ENCODE measurements around the gene THOC6. TPM values are rescaled to one million over a fixed set of nuclear protein-coding genes. Genes with fewer than 3 reads are reported as not detected.

THOC6 gene
- polyA plus RNA-seq, 3 donors: 42.4 to 59.2 (median 57.7) TPM

DNA sequence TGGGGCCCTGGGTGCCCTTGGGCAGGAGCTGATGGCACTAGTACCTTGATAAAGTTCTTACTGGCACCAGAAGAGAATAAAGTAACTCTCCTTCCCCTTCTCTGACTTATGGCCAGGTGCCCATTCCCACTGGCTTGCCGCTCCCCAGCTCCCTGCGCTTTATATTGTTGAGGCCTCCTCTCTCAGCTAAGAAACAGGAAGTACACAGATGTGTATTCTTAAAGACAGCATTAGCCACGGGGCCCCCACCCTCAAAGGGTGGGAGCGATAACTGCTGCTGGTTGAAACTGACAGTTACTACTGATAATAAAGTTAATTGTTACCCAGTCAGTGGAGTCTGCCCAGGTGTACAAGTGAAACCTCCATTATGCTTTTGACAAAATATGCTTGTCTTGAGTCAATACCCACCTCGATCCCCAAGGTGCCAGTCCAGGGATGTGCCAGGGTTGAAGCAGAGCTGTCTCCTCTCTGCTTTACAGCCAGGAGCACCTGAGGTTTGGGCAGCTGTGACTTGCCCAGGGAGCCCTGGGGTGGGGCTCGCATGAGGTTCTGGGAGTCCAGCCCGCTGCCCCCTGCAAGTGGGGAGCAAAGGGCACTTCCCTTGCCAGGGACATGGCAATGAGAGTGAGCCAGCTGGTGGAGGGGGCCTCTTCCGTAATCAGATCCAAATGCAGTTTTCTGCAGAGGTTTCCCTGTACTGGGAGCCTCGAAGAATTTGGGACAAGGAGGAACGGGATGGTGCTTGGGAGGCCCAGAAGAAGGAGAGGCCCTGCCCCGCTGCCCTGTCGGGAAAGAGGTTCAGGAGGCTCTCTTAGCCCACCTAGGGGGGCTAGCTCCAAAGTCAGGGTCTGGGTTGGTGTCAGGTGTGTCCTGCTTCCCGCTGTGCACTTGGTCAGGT is 16.5 kb upstream of the THOC6 start:
- H3K27me3 Mint-ChIP-seq (ENCODE audit: low read depth in 3 of 3): peaks cover 14 to 24% (median 19%) of the 10 kb centered on the region in 3 donors
- peak overlapping the region; percentile 44 for H3K9ac ChIP-seq (ENCODE audit: insufficient read depth, low read length, poor library complexity, severe bottlenecking)
- H3K4me2 ChIP-seq (replicated peaks; ENCODE audit: extremely low read depth, low read length, poor library complexity, severe bottlenecking): peak overlapping the region; percentile 75
- H3K9me3 ChIP-seq (replicated peaks in 1 of 2; ENCODE audit: control insufficient read depth in 1 of 2, insufficient read depth in 1 of 2, low read length in 2 of 2): no peaks in the 10 kb centered on the region
- peak overlapping the region; percentile 22 to 61 for H3K27ac ChIP-seq (ENCODE audit: low read depth in 1 of 2, low read length in 2 of 2)
- peak overlapping the region; percentile 58 for H2AFZ ChIP-seq (ENCODE audit: insufficient read depth, low read depth, low read length, poor library complexity, severe bottlenecking)
- peaks cover 5 to 6% of the 10 kb centered on the region in 2 donors for H3K36me3 Mint-ChIP-seq
- peaks cover 0 to 10% of the 10 kb centered on the region in 2 donors for H3K27me3 ChIP-seq (ENCODE audit: control insufficient read depth in 2 of 2, insufficient read depth in 2 of 2, low read length in 2 of 2)
- H3K79me2 ChIP-seq (ENCODE audit: insufficient read depth, low read length): no peaks in the 10 kb centered on the region
- peak in 2 of 3 donors; percentile 37 to 46 for DNase-seq
- TF ChIP-seq, protein P1, sequence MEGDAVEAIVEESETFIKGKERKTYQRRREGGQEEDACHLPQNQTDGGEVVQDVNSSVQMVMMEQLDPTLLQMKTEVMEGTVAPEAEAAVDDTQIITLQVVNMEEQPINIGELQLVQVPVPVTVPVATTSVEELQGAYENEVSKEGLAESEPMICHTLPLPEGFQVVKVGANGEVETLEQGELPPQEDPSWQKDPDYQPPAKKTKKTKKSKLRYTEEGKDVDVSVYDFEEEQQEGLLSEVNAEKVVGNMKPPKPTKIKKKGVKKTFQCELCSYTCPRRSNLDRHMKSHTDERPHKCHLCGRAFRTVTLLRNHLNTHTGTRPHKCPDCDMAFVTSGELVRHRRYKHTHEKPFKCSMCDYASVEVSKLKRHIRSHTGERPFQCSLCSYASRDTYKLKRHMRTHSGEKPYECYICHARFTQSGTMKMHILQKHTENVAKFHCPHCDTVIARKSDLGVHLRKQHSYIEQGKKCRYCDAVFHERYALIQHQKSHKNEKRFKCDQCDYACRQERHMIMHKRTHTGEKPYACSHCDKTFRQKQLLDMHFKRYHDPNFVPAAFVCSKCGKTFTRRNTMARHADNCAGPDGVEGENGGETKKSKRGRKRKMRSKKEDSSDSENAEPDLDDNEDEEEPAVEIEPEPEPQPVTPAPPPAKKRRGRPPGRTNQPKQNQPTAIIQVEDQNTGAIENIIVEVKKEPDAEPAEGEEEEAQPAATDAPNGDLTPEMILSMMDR (IDR thresholded peaks at IDR 0.05): no peak
- no peaks in the 10 kb centered on the region for H3K36me3 ChIP-seq (replicated peaks in 1 of 2; ENCODE audit: control insufficient read depth in 1 of 2, insufficient read depth in 2 of 2, low read length in 2 of 2)
- H3K27ac Mint-ChIP-seq: peak overlapping the region; percentile 79 to 95 (median 87)
- intact Hi-C loops (cut with micrococcal nuclease): loop anchor here (2.0 kb wide), 2 partner anchors 13 to 15 kb away; partner anchors contain the start of genes HCFC1R1 (in 1 of the 2) and TNFRSF12A (in 1 of the 2)
- H3K9me3 Mint-ChIP-seq: peaks cover 0 to 3% (median 0%) of the 10 kb centered on the region in 7 donors
- H3K4me3 Mint-ChIP-seq: peak overlapping the region; percentile 76 to 93
- no peaks in the 10 kb centered on the region for H4K20me1 ChIP-seq (ENCODE audit: insufficient read depth, low read length)
- peak overlapping the region; percentile 16 to 75 (median 29) for H3K4me3 ChIP-seq (replicated peaks in 1 of 3; ENCODE audit: low read depth in 2 of 3, low read length in 3 of 3)
- H3K4me1 Mint-ChIP-seq: peaks cover 50% of the 10 kb centered on the region
- WGBS (ENCODE audit: insufficient coverage): 18% methylated on average over 10 of the region's 13 CpGs
- peaks cover 49 to 56% of the 10 kb centered on the region in 2 donors for H3K4me1 ChIP-seq (ENCODE audit: control insufficient read depth in 1 of 2, insufficient read depth in 2 of 2, low read length in 2 of 2)

DNA sequence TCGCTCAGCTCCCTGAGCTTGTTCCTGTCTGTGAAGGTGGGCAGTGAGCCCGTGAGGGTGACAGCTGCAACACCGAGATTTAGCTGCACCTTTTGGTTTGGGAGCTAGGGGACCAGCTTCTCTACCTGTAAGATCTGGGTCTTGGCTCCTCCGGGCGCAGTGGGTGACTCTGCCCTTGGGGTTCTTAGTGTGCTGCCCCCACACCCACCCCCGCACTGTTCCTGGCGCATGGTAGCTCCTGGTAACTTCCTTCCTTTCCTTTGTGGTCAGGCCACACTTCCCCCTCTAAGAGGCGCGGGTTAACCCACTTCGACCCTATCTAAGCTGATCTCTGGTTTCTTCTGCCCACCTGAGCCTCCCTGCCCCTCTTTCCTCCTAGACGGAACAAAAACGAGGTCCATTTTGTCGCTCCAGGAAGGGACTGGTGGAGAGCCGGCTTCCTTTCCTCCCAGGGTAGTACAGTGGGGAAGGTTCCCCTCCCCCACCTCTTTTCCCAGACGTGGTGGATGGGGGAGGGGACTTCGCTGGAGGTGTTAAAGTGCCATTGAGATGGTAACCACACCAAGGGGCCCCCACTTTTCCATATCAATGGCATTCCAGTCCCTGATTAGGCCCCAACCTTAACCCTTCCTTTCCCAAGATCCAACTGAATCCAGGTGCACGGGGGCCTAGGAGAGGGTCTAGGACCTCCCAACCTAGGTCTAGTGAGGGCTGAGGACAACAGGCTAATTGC is 15.7 kb upstream of the THOC6 start:
- H3K9ac ChIP-seq (ENCODE audit: insufficient read depth, low read length, poor library complexity, severe bottlenecking): peak overlapping the region; percentile 44
- DNase-seq: peak; percentile 50 to 66 (median 65)

More for the DNA sequence above, 15.7 kb upstream of the THOC6 start:
- Mint-ChIP-seq H3K27me3 (ENCODE audit: low read depth in 3 of 3) (peaks cover 18 to 32% (median 21%) of the 10 kb centered on the region in 3 donors), H3K36me3 (peaks cover 5 to 6% of the 10 kb centered on the region in 2 donors), H3K4me3 (peak overlapping the region; percentile 76 to 93), H3K4me1 (peaks cover 53% of the 10 kb centered on the region), H3K9me3 (peaks cover 0 to 3% (median 0%) of the 10 kb centered on the region in 7 donors), H3K27ac (peak overlapping the region; percentile 79 to 95 (median 87))
- Histone ChIP-seq H2AFZ (ENCODE audit: insufficient read depth, low read depth, low read length, poor library complexity, severe bottlenecking) (peak overlapping the region; percentile 58), H3K9me3 (replicated peaks in 1 of 2; ENCODE audit: control insufficient read depth in 1 of 2, insufficient read depth in 1 of 2, low read length in 2 of 2) (no peaks in the 10 kb centered on the region), H3K27ac (ENCODE audit: low read depth in 1 of 2, low read length in 2 of 2) (peak overlapping the region; percentile 22 to 61), H3K4me1 (ENCODE audit: control insufficient read depth in 1 of 2, insufficient read depth in 2 of 2, low read length in 2 of 2) (peaks cover 49 to 56% of the 10 kb centered on the region in 2 donors), H3K27me3 (ENCODE audit: control insufficient read depth in 2 of 2, insufficient read depth in 2 of 2, low read length in 2 of 2) (peaks cover 0 to 18% of the 10 kb centered on the region in 2 donors), H3K4me2 (replicated peaks; ENCODE audit: extremely low read depth, low read length, poor library complexity, severe bottlenecking) (peak overlapping the region; percentile 75), H3K36me3 (replicated peaks in 1 of 2; ENCODE audit: control insufficient read depth in 1 of 2, insufficient read depth in 2 of 2, low read length in 2 of 2) (no peaks in the 10 kb centered on the region), H4K20me1 (ENCODE audit: insufficient read depth, low read length) (no peaks in the 10 kb centered on the region), H3K79me2 (ENCODE audit: insufficient read depth, low read length) (no peaks in the 10 kb centered on the region), H3K4me3 (replicated peaks in 1 of 3; ENCODE audit: low read depth in 2 of 3, low read length in 3 of 3) (peak overlapping the region; percentile 16 to 75 (median 29))
- 0% methylated on average over 10 of the region's 17 CpGs for WGBS (ENCODE audit: insufficient coverage)
- intact Hi-C loops (cut with micrococcal nuclease): loop anchor here (2.0 kb wide), 2 partner anchors 13 to 15 kb away; partner anchors contain the start of genes HCFC1R1 (in 1 of the 2) and TNFRSF12A (in 1 of the 2)
- TF ChIP-seq, protein P1 (IDR thresholded peaks at IDR 0.05): no peak
